GM21737 (cell line): ENCODE data around the gene KARS1.
"Not testable (repeated sequence)": the region's sequence is repeated elsewhere in the genome, so short reads cannot be mapped to it uniquely, and the experiment has no call there.

Source experiments
- ATAC-seq: cut with Tn5 transposase; IDR thresholded peaks from one replicate; pipeline ENCODE4 v1.9.1; 2021; ENCODE audit warnings: mild to moderate bottlenecking, moderate library complexity; ENCODE audit not compliant: unreplicated experiment

Gene KARS1

DNA sequence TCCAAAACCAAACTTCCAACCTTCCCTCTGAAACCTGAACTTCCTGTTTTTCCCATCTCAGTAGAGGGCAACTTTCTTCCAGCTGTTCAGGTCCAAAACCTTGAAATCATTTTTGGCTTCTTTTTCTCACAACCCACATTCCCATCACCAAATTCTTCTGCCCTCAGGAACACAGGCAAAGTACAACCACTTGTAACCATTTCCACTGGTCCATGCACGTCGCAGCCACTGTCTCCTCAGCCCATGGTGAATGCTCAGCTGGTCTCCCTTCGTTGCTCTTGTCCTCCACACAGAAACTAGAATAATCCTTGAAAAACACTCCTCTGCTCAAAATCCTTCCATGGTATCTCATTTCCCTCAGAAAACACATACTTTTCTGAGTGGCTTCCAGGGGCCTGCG is 20.7 kb downstream of the KARS1 start:
- no peak for ATAC-seq

DNA sequence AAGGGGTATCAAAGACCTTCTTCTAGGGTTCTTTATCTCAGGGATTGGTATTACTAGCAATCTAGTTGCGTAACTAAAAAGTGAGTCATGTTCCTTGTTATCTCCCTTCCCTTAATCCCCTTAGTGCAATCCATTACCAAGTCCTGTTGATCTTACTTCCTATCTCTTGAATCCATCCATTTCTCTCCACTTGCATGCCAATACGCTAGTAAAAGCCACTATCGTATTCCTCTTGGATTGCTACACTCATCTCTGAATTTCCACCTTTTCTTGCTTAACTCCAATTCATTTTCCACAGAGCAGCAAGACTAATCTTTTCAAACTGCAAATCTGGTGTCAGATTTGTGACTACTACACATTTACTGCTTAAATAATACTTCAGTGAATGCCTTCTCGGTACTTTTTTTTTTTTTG is 22.5 kb downstream of the KARS1 start:
- no peak for ATAC-seq

- ATAC-seq: peak; percentile 96
Observed at GRCh38 chr16:75622761-75623605, 24.5 kb downstream of the KARS1 start, which contains the start of gene ADAT1. Gene ADAT1, minus strand, starts transcription at chr16:75623281. Its CDS starts 2,482 bp downstream, at chr16:75620799.

DNA sequence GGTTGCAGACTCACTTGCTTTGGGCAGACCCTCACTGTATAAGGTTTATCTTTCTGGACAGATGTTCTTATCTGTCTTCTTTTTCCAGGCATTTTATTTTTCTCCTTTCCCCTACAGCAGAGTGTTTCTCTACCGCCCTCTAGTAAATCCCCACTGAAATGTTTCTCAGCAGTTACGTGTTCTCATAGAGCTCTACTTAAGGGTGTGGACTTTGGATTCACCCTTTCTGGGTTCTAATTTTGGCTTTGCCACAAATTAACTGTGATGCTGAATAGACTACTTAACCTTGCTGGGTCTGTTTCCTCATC is 26.3 kb downstream of the KARS1 start:
- ATAC-seq: no peak

DNA sequence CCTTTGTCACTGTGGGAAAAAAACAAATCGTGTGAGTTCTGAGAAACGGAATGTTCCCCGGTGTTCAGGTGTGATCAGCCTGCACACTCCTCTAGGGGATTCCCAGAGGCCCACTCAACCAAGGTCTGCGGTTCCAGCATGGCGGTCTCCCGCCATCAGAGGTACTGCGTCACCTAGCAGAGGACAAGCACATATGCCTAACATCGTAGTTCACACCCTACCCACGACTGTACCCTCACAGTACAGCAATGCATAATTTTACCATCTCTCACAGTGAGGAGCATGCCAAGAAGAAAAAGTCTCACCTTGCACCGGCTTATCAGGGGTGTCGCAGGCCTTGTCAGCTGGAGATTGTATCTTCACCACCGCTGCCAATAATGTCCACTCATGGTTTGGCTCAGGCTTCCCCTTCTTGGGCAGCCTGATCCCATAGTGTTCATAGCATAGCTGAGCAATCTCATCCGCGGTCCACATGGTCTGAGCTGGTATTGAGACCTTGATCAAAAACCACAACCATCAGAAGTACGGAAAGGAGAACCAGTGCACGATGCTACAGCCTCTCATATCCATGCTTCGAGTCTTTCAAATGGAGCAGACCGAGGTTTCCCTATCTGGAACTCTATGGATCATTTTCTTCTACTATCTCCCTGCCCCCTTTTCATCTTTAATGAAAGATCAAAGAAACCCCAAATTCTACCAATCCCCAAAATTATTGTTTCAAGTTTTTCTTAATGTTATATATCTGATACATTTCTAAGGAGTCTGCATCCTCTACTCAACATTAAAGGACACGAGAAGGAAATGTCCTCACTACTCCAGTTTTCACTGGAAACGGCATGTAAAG is 26.9 kb downstream of the KARS1 start:
- ATAC-seq: no peak

GRCh38 chr16:75618780-75619179 is 28.7 kb downstream of the KARS1 start:
- no peak for ATAC-seq

- no peak for ATAC-seq
Observed at GRCh38 chr16:75617121-75617520, 30.3 kb downstream of the KARS1 start.

GRCh38 chr16:75616521-75617010 is 30.9 kb downstream of the KARS1 start:
- ATAC-seq: no peak

GRCh38 chr16:75615619-75616018 is 31.8 kb downstream of the KARS1 start:
- ATAC-seq: no peak

DNA sequence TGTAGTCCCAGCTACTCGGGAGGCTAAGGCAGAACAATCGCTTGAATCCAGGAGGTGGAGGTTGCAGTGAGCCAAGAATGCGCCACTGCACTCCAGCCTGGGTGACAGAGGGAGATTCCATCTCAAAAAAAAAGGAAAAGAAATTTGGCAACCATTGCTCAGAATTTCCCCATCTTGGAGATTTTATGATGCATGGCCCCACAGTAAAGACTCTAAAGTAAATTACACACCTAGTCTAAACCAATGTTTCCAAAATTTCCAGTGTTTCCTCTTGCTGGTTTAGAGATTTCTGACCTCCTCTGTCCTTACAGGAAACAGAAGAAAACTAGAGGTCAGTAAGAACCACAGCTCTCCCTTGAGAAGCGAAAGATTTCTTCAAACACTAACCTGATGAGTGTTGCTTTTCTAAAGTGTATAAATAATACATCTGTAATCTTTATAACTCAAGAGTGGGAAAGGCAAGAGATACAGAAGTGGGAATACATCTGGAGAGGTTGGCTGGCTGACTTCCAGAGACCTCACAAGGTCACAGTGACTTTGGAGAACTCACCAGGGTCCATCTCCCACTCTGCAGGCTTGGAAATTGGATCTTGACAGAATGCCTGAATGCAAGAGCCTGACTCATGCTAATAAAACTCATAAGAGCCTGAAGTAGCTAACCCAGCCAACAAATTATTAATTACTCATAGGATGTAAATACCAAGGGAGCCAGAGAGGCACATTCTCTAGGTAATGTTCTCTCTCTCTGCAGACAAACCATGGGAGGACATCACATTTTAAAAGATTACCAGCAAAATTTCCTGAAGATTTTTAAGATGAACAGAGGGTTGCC is 33.2 kb downstream of the KARS1 start:
- no peak for ATAC-seq

GRCh38 chr16:75606507-75606906 is 41.0 kb downstream of the KARS1 start:
- ATAC-seq: no peak

DNA sequence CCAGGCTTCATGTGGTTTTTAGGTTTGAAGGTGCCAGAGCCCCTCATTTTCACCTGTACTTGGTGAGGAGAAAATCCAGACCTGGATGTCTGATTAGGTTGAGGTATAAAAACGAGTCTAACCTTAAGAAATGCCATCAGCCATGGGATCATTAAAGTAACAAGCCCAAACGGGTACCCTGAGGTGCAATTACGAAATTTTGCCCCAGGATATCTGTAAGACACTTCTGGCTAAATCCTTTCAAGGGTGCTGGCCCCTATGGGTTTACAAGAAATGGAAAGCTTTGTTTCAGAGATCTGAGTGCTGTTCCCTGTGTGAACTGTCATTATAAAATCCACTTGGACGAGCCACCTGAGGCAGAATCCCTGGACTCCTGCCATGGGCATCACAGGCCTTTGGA is 44.2 kb downstream of the KARS1 start:
- ATAC-seq: no peak

GRCh38 chr16:75599452-75600277 is 47.8 kb downstream of the KARS1 start:
- ATAC-seq: no peak

- ATAC-seq: no peak
Observed at GRCh38 chr16:75593825-75594820, 53.3 kb downstream of the KARS1 start.

- ATAC-seq: no peak
Observed at GRCh38 chr16:75593308-75593707, 54.2 kb downstream of the KARS1 start.

DNA sequence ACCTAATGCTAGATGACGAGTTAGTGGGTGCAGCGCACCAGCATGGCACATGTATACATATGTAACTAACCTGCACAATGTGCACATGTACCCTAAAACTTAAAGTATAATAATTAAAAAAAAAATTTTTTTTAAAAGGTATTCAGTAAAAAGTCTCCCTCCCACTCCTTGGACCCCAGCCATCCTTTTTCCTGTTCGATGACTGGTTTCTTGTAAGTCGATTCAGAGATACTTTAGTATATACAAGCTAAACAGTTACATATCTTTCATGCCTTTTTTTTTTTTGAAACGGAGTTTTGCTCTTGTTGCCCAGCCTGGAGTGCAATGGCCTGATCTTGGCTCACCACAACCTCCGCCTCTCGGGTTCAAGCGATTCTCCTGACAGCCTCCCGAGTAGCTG is 55.5 kb downstream of the KARS1 start:
- ATAC-seq: not testable (repeated sequence)

DNA sequence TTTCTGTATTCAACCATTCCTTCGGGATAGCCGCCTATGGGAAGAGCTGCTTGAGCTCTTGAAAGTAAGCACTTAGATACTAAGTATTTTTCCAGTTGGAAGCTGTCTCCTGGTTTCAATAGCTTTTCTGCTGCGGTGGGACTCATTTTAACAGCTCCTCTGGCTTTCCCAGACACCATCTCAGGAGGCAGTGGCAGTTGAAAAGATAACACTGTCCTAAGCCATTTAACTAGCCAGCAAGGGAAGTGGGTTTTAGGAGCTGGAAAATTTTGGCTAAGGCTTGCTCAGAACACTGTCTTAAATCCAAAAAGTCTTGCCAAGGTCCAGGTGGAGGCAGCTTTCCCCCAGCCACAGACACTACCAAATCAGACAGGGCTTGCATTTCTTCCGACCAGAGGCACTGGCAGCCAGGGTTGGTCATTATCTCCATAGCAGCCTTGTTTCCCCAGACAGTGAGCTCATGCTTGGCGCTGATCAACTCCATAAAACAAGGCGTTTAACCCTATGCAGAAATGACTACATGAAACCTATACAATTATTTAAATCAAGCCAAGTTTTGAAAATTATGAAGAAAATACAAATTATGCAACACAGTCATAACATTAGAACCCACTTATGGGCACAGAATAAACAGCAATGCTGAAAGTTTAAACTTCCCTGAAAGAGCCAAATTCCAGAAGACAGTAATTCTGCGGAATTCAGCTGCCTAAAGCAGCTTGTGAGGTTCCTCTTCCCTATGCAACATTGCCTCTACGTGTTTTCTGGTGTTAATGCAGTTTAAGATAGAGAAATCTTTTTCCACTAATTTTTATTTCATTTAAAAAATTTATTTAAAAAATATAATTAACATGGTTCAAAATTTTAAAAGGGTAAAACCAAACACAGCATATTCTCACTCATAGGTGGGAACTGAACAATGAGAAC is 56.3 kb downstream of the KARS1 start:
- ATAC-seq: no peak

DNA sequence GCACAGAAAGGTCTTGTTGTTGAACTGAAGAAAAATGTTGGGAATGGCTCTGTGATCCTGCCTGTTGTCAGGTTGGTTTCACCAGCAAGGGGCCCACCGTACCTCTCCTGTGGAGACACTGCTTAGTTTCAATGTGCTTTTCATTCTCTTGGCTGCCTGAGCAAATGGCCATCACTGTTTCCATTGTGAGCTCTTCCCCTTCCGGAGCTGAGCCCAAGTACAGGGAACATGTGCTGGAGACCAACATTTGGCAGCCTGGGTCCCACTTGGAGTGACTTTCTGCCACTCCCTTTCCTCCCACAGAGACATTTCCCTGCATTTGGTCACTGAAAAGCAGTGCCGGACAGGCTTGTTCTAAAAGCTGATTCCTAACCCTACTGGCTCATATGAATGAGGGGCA is 58.2 kb downstream of the KARS1 start:
- no peak for ATAC-seq
